ENCODE measurements around the gene TMEM270.

TMEM270 gene

DNA sequence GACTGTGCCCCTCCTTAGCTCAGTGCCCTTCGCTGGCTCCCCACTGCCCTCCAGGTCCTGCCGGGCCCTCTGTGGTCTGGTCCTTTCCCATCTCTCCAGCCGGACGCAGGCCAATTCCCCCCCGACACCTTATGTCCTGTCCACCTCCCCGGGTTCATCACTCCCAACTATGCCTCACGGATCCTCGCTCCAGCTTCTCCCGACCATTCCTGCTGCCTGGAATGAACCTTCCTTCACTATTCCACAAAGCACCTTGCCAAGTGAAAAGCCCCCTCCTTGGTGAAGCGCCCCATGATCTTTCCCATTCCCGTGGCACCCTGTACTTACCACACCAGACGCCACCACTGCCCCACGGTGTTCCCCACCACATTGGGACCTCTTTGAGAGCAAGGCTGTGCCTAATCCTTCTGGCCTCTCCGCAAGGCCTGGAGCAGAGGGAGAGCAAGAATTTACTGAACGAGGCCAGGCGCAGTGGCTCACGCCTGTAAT lies 47.2 kb downstream of the TMEM270 start:
- no peak for DNase-seq

DNA sequence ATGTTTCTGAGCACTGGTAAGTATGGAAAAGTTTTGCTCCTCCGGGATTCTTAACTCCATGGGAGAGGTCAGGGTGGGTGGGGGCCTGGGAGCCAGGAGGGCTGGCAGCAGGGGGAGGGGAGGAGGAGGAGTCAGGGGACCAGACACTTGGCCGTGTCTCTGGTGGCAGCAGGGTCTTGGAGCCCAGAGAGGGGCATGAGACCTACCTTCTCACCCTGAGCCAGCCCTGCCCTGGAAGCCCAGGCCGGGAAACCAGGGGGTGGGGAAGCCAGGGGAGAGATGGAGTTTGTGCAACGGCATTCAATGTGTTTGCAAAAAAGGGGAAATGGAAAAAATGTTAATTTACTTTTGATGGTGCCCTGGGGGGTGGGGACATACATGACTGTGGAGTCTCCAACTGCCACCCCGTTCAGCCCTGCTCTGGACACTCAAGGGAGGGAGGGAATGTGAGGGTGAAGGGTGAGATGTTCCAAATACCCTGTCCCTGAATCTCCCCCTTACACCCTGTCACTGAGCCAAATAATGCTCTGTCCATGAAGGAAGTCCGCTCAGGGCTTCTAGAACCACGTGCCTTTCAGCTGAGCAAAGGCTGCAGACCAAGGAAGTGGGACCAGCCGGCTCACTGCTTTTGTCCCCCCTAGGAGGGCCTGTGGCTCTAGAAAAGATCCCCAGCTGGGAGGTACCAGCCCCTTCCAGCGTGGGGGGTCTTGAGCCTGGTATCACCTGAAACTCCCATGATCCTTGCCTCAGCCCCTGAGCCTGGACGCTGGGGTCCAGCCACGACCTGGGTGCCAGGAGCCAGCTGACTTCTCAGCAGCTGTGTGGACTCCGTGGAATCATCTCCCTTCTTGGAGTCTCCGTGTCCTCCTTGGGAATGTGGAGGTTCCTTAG lies 48.3 kb downstream of the TMEM270 start:
- DNase-seq = no peak

DNA sequence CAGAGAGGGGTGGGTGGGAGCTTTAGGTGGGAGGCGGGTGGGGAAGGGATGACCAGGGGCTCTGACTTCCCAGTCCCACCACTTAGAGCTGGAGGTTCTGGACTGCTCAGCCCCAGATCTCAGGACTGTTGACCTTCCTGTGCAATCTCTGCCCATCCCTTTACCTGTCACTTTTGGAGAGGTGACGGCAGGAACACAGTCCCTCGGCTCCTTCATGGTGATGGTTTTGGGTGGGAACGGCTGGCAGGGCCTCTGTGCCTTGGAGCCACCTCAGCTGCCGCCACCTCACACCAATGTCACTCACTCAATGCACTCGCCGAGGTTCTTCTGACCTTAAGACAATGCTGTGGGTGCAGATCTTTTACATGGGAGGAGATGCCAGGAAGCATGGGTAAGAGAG lies 49.0 kb downstream of the TMEM270 start:
- no peak for DNase-seq

DNA sequence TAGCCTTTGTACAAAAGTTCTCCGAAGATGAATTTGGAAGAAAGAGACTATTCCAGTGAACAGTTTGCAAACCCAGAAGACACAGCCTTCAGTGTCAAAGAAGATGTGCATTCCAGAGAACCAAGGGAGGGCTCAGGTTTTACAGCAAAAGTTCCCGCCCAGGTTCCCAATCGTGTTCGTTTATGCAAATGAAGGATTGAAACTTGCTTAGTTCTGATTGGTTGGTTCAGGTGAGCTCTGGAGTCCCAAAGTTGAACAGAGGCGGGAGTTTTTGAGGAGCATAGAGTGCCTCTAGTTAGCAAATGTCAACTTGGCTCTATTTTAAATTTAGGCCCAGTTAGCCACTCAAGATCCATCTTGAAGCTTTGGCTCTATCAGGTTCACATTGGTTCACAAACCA lies 51.3 kb downstream of the TMEM270 start:
- DNase-seq = no peak

Measured in T-helper 9 cell (primary cell).